Naive B cell (primary cell): ENCODE data around the gene DPCD. TPM values are rescaled to one million over a fixed set of nuclear protein-coding genes. Genes with fewer than 3 reads are reported as not detected.

ENCODE experiments used
- ATAC-seq, 2 donors: fragments of 150-1000 bp; cut with Tn5 transposase; 2 replicates each; pipeline ENCODE4 v1.10.0; 2021; ENCODE audit warnings: low read depth in 2 of 2, mild to moderate bottlenecking in 2 of 2, moderate library complexity in 2 of 2
- DNase-seq: peaks from one replicate; pipeline ENCODE4 v3.0.0; 2022
- H3K27ac Mint-ChIP-seq, 6 donors: one replicate each; pipeline ENCODE4 v1.8.0; 2020 to 2022; ENCODE audit warnings: mild to moderate bottlenecking in 6 of 6, mixed read lengths in 6 of 6, moderate library complexity in 5 of 6, inconsistent platforms in 2 of 6
- H3K27me3 Mint-ChIP-seq, 3 donors: one replicate each; pipeline ENCODE4 v1.8.0; 2021 to 2022; ENCODE audit warnings: mixed read lengths in 3 of 3, mild to moderate bottlenecking in 1 of 3
- H3K36me3 Mint-ChIP-seq, 2 donors: one replicate each; pipeline ENCODE4 v1.8.0; 2020 to 2022; ENCODE audit warnings: mixed read lengths in 2 of 2, inconsistent platforms in 1 of 2, mild to moderate bottlenecking in 1 of 2
- H3K4me1 Mint-ChIP-seq, 3 donors: one replicate each; pipeline ENCODE4 v1.8.0; 2020 to 2022; ENCODE audit warnings: mixed read lengths in 3 of 3, inconsistent platforms in 1 of 3, mild to moderate bottlenecking in 1 of 3, moderate library complexity in 1 of 3
- H3K4me3 Mint-ChIP-seq, 8 donors: one replicate each; pipeline ENCODE4 v1.8.0; 2020 to 2022; ENCODE audit warnings: mild to moderate bottlenecking in 8 of 8, mixed read lengths in 8 of 8, moderate library complexity in 8 of 8, inconsistent platforms in 2 of 8
- H3K9me3 Mint-ChIP-seq, 7 donors: one replicate each; pipeline ENCODE4 v1.8.0; 2020 to 2022; ENCODE audit warnings: mixed read lengths in 7 of 7, mild to moderate bottlenecking in 5 of 7, inconsistent platforms in 2 of 7, moderate library complexity in 1 of 7
- polyA plus RNA-seq, 6 donors: library from polyadenylated mRNA; unstranded; fragments of 300-500 nt; fragmentation: Illumina TruSeq; gene quantifications; one replicate each; pipeline ENCODE4 v1.2.3, GENCODE V29; 2021; ENCODE audit warnings: low read depth in 6 of 6

The DPCD gene
- polyA plus RNA-seq, 6 donors from 2014 or later, result 0.37 to 2.8 (median 1.2) TPM; not detected in 1

GRCh38 chr10:101562231-101562630 is 25.9 kb upstream of the DPCD start:
- H3K4me1 Mint-ChIP-seq, result peaks cover 8 to 15% (median 12%) of the 10 kb centered on the region in 3 donors
- no peaks in the 10 kb centered on the region for H3K9me3 Mint-ChIP-seq
- H3K36me3 Mint-ChIP-seq, result no peaks in the 10 kb centered on the region
- H3K4me3 Mint-ChIP-seq, result peak overlapping the region in 1 of 8 donors; percentile 23
- H3K27ac Mint-ChIP-seq, result peak overlapping the region in 3 of 6 donors; percentile 27 to 54 (median 52)
- DNase-seq (no peak), ATAC-seq (no peak)
- peaks cover 18 to 56% (median 36%) of the 10 kb centered on the region in 3 donors for H3K27me3 Mint-ChIP-seq

GRCh38 chr10:101563007-101563406 is 25.1 kb upstream of the DPCD start:
- DNase-seq (no peak), ATAC-seq (no peak)
- Mint-ChIP-seq H3K27me3 (peaks cover 23 to 64% (median 44%) of the 10 kb centered on the region in 3 donors), H3K9me3 (no peaks in the 10 kb centered on the region), H3K27ac (no peak overlapping the region), H3K4me1 (peaks cover 12 to 15% (median 15%) of the 10 kb centered on the region in 3 donors), H3K36me3 (no peaks in the 10 kb centered on the region), H3K4me3 (peak overlapping the region in 1 of 8 donors; percentile 22)

GRCh38 chr10:101563497-101564040 is 24.6 kb upstream of the DPCD start:
- H3K36me3 Mint-ChIP-seq, result no peaks in the 10 kb centered on the region
- no peak overlapping the region for H3K4me3 Mint-ChIP-seq
- H3K4me1 Mint-ChIP-seq, result peaks cover 11 to 15% (median 12%) of the 10 kb centered on the region in 3 donors
- H3K27me3 Mint-ChIP-seq, result peaks cover 28 to 69% (median 50%) of the 10 kb centered on the region in 3 donors
- DNase-seq (no peak), ATAC-seq (no peak)
- no peaks in the 10 kb centered on the region for H3K9me3 Mint-ChIP-seq
- H3K27ac Mint-ChIP-seq, result peak overlapping the region in 1 of 6 donors; percentile 80

- no peaks in the 10 kb centered on the region for H3K36me3 Mint-ChIP-seq
- DNase-seq (no peak), ATAC-seq (no peak)
- H3K27me3 Mint-ChIP-seq, result peaks cover 28 to 79% (median 59%) of the 10 kb centered on the region in 3 donors
- no peak overlapping the region for H3K27ac Mint-ChIP-seq
- no peaks in the 10 kb centered on the region for H3K9me3 Mint-ChIP-seq
- H3K4me3 Mint-ChIP-seq, result no peak overlapping the region
- peaks cover 11 to 17% (median 16%) of the 10 kb centered on the region in 3 donors for H3K4me1 Mint-ChIP-seq
These were observed 23.6 kb upstream of the DPCD start for GRCh38 chr10:101564490-101564991.

GRCh38 chr10:101565370-101565900 is 22.7 kb upstream of the DPCD start:
- peak overlapping the region in 2 of 8 donors; percentile 9 to 68 for H3K4me3 Mint-ChIP-seq
- DNase-seq, result no peak
- no peaks in the 10 kb centered on the region for H3K9me3 Mint-ChIP-seq
- H3K27ac Mint-ChIP-seq, result no peak overlapping the region
- H3K36me3 Mint-ChIP-seq, result no peaks in the 10 kb centered on the region
- H3K4me1 Mint-ChIP-seq, result peaks cover 13 to 21% (median 16%) of the 10 kb centered on the region in 3 donors
- H3K27me3 Mint-ChIP-seq, result peaks cover 28 to 83% (median 64%) of the 10 kb centered on the region in 3 donors
- no peak for ATAC-seq

GRCh38 chr10:101565936-101566332 is 22.2 kb upstream of the DPCD start:
- Mint-ChIP-seq H3K36me3 (no peaks in the 10 kb centered on the region), H3K27ac (no peak overlapping the region), H3K27me3 (peaks cover 28 to 80% (median 64%) of the 10 kb centered on the region in 3 donors), H3K4me3 (peak overlapping the region in 1 of 8 donors; percentile 47), H3K9me3 (no peaks in the 10 kb centered on the region), H3K4me1 (peaks cover 13 to 21% (median 21%) of the 10 kb centered on the region in 3 donors)
- ATAC-seq, result no peak
- DNase-seq, result no peak

- Mint-ChIP-seq H3K9me3 (no peaks in the 10 kb centered on the region), H3K36me3 (no peaks in the 10 kb centered on the region), H3K4me3 (peak overlapping the region in 5 of 8 donors; percentile 8 to 68 (median 47)), H3K4me1 (peaks cover 13 to 23% (median 21%) of the 10 kb centered on the region in 3 donors), H3K27ac (peak overlapping the region in 1 of 6 donors; percentile 9), H3K27me3 (peaks cover 28 to 74% (median 64%) of the 10 kb centered on the region in 3 donors)
- ATAC-seq (no peak), DNase-seq (peak; percentile 18)
These were observed 21.6 kb upstream of the DPCD start for GRCh38 chr10:101566333-101567164.

GRCh38 chr10:101567165-101568006 is 20.7 kb upstream of the DPCD start:
- ATAC-seq (no peak), DNase-seq (no peak)
- Mint-ChIP-seq H3K9me3 (no peaks in the 10 kb centered on the region), H3K4me1 (peaks cover 13 to 23% (median 21%) of the 10 kb centered on the region in 3 donors), H3K36me3 (no peaks in the 10 kb centered on the region), H3K27me3 (peaks cover 28 to 69% (median 64%) of the 10 kb centered on the region in 3 donors), H3K4me3 (peak overlapping the region in 6 of 8 donors; percentile 8 to 63 (median 43)), H3K27ac (no peak overlapping the region)

GRCh38 chr10:101568054-101568745 is 19.9 kb upstream of the DPCD start:
- DNase-seq (no peak), ATAC-seq (no peak)
- H3K4me3 Mint-ChIP-seq, result peak overlapping the region; percentile 16 to 86 (median 60)
- H3K27me3 Mint-ChIP-seq, result peaks cover 28 to 64% (median 64%) of the 10 kb centered on the region in 3 donors
- H3K36me3 Mint-ChIP-seq, result no peaks in the 10 kb centered on the region
- H3K27ac Mint-ChIP-seq, result peak overlapping the region in 3 of 6 donors; percentile 2 to 34 (median 32)
- H3K4me1 Mint-ChIP-seq, result peaks cover 13 to 23% (median 21%) of the 10 kb centered on the region in 3 donors
- no peaks in the 10 kb centered on the region for H3K9me3 Mint-ChIP-seq

- ATAC-seq (no peak), DNase-seq (no peak)
- Mint-ChIP-seq H3K9me3 (no peaks in the 10 kb centered on the region), H3K36me3 (no peaks in the 10 kb centered on the region), H3K27ac (no peak overlapping the region), H3K4me1 (peaks cover 13 to 23% (median 21%) of the 10 kb centered on the region in 3 donors), H3K27me3 (peaks cover 28 to 56% (median 54%) of the 10 kb centered on the region in 3 donors), H3K4me3 (peak overlapping the region in 7 of 8 donors; percentile 56 to 90 (median 78))
These were observed 18.8 kb upstream of the DPCD start for GRCh38 chr10:101569323-101569621.

- peak; percentile 86 to 87 for ATAC-seq
- peak overlapping the region; percentile 56 to 90 (median 80) for H3K4me3 Mint-ChIP-seq
- peaks cover 28 to 51% (median 50%) of the 10 kb centered on the region in 3 donors for H3K27me3 Mint-ChIP-seq
- H3K4me1 Mint-ChIP-seq, result peaks cover 13 to 23% (median 21%) of the 10 kb centered on the region in 3 donors
- H3K9me3 Mint-ChIP-seq, result no peaks in the 10 kb centered on the region
- no peaks in the 10 kb centered on the region for H3K36me3 Mint-ChIP-seq
- peak; percentile 81 for DNase-seq
- H3K27ac Mint-ChIP-seq, result peak overlapping the region in 1 of 6 donors; percentile 37
These were observed 18.3 kb upstream of the DPCD start for GRCh38 chr10:101569622-101570427.
